GM23338 (cell line): ENCODE measurements around the gene CDC25B. TPM values are rescaled to one million over a fixed set of nuclear protein-coding genes. Genes with fewer than 3 reads are reported as not detected.

Source experiments
- ATAC-seq: fragments of 200-7000 bp; cut with Tn5 transposase; 3 replicates; pipeline ENCODE4 v1.9.1; 2020
- DNase-seq: peaks from one replicate; pipeline ENCODE4 v3.0.0-alpha.2; 2015; ENCODE audit warnings: low spot score
- H2AFZ ChIP-seq: fragments of 200-600 bp; sonication (generic); 2 replicates; pipeline ENCODE4 v1.8.0; 2016; ENCODE audit warnings: antibody characterized with exemption, mild to moderate bottlenecking, moderate library complexity
- H3F3A ChIP-seq: fragments of 200-600 bp; sonication (generic); replicated peaks from 2 replicates; pipeline ENCODE4 v1.8.0; 2017; ENCODE audit warnings: antibody characterized with exemption, mixed run types, low read depth
- H3K27ac ChIP-seq: fragments of 200-600 bp; sonication (generic); 2 replicates; pipeline ENCODE4 v1.6.1; 2016; ENCODE audit warnings: low read depth
- H3K27me3 ChIP-seq: fragments of 200-600 bp; sonication (generic); 2 replicates; pipeline ENCODE4 v1.8.0; 2016; ENCODE audit warnings: mild to moderate bottlenecking, mixed run types, moderate library complexity; ENCODE audit not compliant: insufficient read depth
- H3K36me3 ChIP-seq: fragments of 200-600 bp; sonication (generic); 2 replicates; pipeline ENCODE4 v1.8.0; 2016; ENCODE audit warnings: mild to moderate bottlenecking; ENCODE audit not compliant: insufficient read depth
- H3K4me1 ChIP-seq: fragments of 200-600 bp; sonication (generic); 2 replicates; pipeline ENCODE4 v1.8.0; 2016; ENCODE audit warnings: mild to moderate bottlenecking, moderate library complexity; ENCODE audit not compliant: insufficient read depth
- H3K4me2 ChIP-seq: fragments of 200-600 bp; sonication (generic); 2 replicates; pipeline ENCODE4 v1.7.1; 2017; ENCODE audit warnings: mixed run types
- H3K4me3 ChIP-seq: fragments of 200-600 bp; sonication (generic); 2 replicates; pipeline ENCODE4 v1.6.1; 2016; ENCODE audit warnings: mixed run types
- H3K79me2 ChIP-seq: fragments of 200-600 bp; sonication (generic); replicated peaks from 2 replicates; pipeline ENCODE4 v1.8.0; 2017; ENCODE audit warnings: mild to moderate bottlenecking; ENCODE audit not compliant: insufficient read depth
- H3K9me2 ChIP-seq: fragments of 200-600 bp; sonication (generic); 2 replicates; pipeline ENCODE4 v1.8.0; 2017; ENCODE audit not compliant: insufficient read depth
- H4K20me1 ChIP-seq: fragments of 200-600 bp; sonication (generic); replicated peaks from 2 replicates; pipeline ENCODE4 v1.8.0; 2017; ENCODE audit warnings: mild to moderate bottlenecking; ENCODE audit not compliant: insufficient read depth
- H3K27ac Mint-ChIP-seq: 2 replicates; pipeline ENCODE4 v1.8.0; 2020; ENCODE audit warnings: inconsistent platforms, mild to moderate bottlenecking, moderate library complexity, mixed read lengths
- H3K27me3 Mint-ChIP-seq: 3 replicates; pipeline ENCODE4 v1.8.0; 2022; ENCODE audit warnings: low read depth, mild to moderate bottlenecking, moderate library complexity, mixed read lengths, inconsistent platforms; ENCODE audit not compliant: insufficient read depth, poor library complexity
- H3K36me3 Mint-ChIP-seq: 3 replicates; pipeline ENCODE4 v1.8.0; 2021; ENCODE audit warnings: low read depth, mild to moderate bottlenecking, inconsistent platforms, moderate library complexity, mixed read lengths
- H3K4me1 Mint-ChIP-seq: 3 replicates; pipeline ENCODE4 v1.8.0; 2020; ENCODE audit warnings: mild to moderate bottlenecking, inconsistent platforms, mixed read lengths
- H3K4me3 Mint-ChIP-seq: 3 replicates; pipeline ENCODE4 v1.8.0; 2021; ENCODE audit warnings: moderate library complexity, mild to moderate bottlenecking, inconsistent platforms, mixed read lengths
- H3K9me3 Mint-ChIP-seq: 3 replicates; pipeline ENCODE4 v1.8.0; 2020; ENCODE audit warnings: moderate library complexity, mild to moderate bottlenecking, inconsistent platforms, mixed read lengths
- EZH2 ChIP-seq: fragments of 200-600 bp; sonication (generic); IDR thresholded peaks from one replicate; pipeline ENCODE4 v1.8.0; 2017; ENCODE audit warnings: antibody characterized with exemption, mild to moderate bottlenecking, low read depth; ENCODE audit not compliant: unreplicated experiment
- EZH2phosphoT487 ChIP-seq: fragments of 200-600 bp; sonication (generic); IDR thresholded peaks from one replicate; pipeline ENCODE4 v1.8.1; 2018; ENCODE audit warnings: antibody characterized with exemption; ENCODE audit not compliant: unreplicated experiment
- JUNB ChIP-seq: IDR thresholded peaks from one replicate; pipeline ENCODE4 v1.6.1; 2016; ENCODE audit warnings: antibody characterized with exemption; ENCODE audit not compliant: unreplicated experiment
- NANOG ChIP-seq: IDR thresholded peaks from 2 replicates; pipeline ENCODE4 v1.6.1; 2016; ENCODE audit warnings: antibody characterized with exemption, borderline replicate concordance
- POLR2AphosphoS5 ChIP-seq: IDR thresholded peaks from 2 replicates; pipeline ENCODE4 v1.6.1; 2016; ENCODE audit warnings: antibody characterized with exemption, low read depth
- STAT1 ChIP-seq: IDR thresholded peaks from one replicate; pipeline ENCODE4 v1.6.1; 2016; ENCODE audit warnings: antibody characterized with exemption; ENCODE audit not compliant: unreplicated experiment
- ZNF114 ChIP-seq: fragments of 250-450 bp; sonication (Bioruptor Pico); IDR thresholded peaks from 2 replicates; pipeline ENCODE4 v1.5.0; 2020; ENCODE audit warnings: mild to moderate bottlenecking, moderate library complexity
- polyA plus RNA-seq: library from polyadenylated mRNA; unstranded; fragments of >200 nt; fragmentation: Nextera tagmentation; extraction: Ambion mirVana; gene quantifications from 2 replicates; pipeline ENCODE4 v1.2.1, GENCODE V29; 2016
- total RNA-seq: library from RNA; depleted of rRNA; stranded (reverse); fragments of >200 nt; shearing (Covaris generic); gene quantifications from 2 replicates; pipeline ENCODE4 v1.2.3, GENCODE V29; 2014
- TF ChIP-seq, protein P1 (sequence below), 2 experiments: fragments of 200-600 bp in 1 of 2; sonication (generic) in 1 of 2; conservative IDR thresholded peaks; 2 replicates each; pipeline versions ENCODE4 v1.5.1 to v1.6.1; 2016 to 2017; ENCODE audit warnings: antibody characterized with exemption in 2 of 2, low read depth in 2 of 2, mild to moderate bottlenecking in 2 of 2, moderate library complexity in 1 of 2
- TF ChIP-seq, protein P2 (sequence below): IDR thresholded peaks from one replicate; pipeline ENCODE4 v1.6.1; 2018; ENCODE audit warnings: antibody characterized with exemption; ENCODE audit not compliant: unreplicated experiment
- TF ChIP-seq, protein P3 (sequence below): fragments of 250-450 bp; sonication (Bioruptor Pico); IDR thresholded peaks from 2 replicates; pipeline ENCODE4 v1.5.0; 2020; ENCODE audit warnings: mild to moderate bottlenecking, moderate library complexity

Gene CDC25B
- total and polyA plus RNA-seq, 2 experiments from 2014 or later = 10.5 to 33.0 TPM

DNA sequence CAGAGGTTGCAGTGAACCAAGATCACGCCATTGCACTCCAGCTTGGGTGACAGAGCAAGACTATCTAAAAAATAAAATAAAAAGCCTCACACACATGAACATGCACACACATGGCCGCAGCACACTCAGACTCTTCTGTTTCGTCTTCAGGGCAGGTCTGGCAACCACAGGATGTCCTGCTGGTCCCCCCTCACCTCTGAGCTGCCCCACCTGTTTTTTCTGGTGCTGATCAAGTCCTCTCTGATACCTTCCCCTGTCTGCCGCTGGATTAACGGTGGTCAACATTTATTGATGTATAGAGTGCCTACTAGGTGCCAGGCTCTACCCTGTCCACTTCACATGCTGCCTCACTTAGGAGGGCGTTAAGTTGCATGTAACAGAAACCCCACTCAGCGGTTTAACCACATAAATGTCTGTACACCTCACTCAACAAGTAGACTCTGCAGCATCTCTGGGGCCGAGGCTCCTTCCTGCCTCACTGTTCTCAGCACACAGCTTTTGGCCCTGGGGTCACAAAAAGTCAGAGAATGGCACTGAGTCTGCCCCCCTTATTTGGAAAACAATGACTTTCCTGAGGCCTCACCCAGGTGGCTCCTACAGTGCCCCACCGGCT is 19.7 kb downstream of the CDC25B start (continued):
- TF ChIP-seq, protein P1, sequence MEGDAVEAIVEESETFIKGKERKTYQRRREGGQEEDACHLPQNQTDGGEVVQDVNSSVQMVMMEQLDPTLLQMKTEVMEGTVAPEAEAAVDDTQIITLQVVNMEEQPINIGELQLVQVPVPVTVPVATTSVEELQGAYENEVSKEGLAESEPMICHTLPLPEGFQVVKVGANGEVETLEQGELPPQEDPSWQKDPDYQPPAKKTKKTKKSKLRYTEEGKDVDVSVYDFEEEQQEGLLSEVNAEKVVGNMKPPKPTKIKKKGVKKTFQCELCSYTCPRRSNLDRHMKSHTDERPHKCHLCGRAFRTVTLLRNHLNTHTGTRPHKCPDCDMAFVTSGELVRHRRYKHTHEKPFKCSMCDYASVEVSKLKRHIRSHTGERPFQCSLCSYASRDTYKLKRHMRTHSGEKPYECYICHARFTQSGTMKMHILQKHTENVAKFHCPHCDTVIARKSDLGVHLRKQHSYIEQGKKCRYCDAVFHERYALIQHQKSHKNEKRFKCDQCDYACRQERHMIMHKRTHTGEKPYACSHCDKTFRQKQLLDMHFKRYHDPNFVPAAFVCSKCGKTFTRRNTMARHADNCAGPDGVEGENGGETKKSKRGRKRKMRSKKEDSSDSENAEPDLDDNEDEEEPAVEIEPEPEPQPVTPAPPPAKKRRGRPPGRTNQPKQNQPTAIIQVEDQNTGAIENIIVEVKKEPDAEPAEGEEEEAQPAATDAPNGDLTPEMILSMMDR (conservative IDR thresholded peaks at IDR 0.05; ENCODE audit: low read depth in 2 of 2) = no peak
- TF ChIP-seq, protein P2, sequence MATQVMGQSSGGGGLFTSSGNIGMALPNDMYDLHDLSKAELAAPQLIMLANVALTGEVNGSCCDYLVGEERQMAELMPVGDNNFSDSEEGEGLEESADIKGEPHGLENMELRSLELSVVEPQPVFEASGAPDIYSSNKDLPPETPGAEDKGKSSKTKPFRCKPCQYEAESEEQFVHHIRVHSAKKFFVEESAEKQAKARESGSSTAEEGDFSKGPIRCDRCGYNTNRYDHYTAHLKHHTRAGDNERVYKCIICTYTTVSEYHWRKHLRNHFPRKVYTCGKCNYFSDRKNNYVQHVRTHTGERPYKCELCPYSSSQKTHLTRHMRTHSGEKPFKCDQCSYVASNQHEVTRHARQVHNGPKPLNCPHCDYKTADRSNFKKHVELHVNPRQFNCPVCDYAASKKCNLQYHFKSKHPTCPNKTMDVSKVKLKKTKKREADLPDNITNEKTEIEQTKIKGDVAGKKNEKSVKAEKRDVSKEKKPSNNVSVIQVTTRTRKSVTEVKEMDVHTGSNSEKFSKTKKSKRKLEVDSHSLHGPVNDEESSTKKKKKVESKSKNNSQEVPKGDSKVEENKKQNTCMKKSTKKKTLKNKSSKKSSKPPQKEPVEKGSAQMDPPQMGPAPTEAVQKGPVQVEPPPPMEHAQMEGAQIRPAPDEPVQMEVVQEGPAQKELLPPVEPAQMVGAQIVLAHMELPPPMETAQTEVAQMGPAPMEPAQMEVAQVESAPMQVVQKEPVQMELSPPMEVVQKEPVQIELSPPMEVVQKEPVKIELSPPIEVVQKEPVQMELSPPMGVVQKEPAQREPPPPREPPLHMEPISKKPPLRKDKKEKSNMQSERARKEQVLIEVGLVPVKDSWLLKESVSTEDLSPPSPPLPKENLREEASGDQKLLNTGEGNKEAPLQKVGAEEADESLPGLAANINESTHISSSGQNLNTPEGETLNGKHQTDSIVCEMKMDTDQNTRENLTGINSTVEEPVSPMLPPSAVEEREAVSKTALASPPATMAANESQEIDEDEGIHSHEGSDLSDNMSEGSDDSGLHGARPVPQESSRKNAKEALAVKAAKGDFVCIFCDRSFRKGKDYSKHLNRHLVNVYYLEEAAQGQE = no peak
- TF ChIP-seq EZH2 (no peak), JUNB (no peak), STAT1 (no peak), NANOG (no peak), EZH2phosphoT487 (no peak)

DNA sequence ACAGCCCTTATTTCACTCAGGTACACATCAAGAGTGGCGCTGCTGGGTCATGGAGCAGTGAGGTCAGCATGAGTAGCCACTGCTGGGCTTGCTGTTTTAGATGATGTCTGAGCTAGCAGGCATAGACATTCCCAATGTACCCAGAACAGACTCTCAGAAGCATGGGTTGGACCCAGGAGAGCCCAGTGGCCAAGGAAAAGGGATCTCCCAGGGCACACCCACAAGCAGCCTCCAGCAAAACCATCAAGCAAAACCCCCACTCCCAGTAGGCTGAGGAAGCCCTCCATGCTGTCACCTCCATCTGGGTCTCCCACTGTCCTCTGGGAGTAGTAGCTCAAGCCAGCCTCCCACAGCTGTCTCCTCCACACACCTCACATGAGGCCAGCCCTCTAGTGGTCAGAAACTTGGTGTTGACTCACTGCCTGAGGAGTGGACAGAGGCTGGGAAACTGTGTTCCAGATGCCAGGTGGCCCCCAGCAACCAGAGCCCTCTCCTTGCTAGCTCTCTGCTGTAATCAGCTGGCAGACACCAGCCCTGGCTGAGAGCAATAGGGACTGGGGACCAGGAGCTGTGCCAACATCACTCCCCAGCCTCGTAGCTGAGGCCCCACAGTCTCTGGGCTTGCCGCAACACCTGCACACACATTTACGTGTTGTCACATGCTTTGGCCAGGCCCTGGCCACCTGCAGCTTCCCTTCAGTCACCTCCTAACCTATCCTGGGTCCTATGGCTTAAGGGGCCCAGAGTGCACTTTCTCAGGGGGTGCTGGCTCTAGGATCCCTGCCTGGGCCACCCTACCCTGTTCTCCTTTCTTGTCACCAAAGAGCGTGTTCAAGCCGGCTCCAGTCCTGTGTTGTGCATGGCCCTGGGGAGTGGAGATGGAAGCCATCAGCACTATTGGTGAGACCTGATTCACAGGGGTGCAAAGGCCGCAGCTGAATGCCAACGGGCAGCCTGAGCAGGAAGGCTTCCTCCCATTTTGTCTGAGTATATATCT is 22.3 kb downstream of the CDC25B start:
- Histone ChIP-seq H2AFZ (0 out of 2 replicates have a peak overlapping the region, but pooled peaks have one; percentile 61), H3F3A (peaks cover 4% of the 10 kb centered on the region; the same call in 1 of the 2 replicates), H3K36me3 (no peaks in the 10 kb centered on the region), H3K4me3 (no peak overlapping the region), H3K27ac (no peak overlapping the region), H3K4me2 (no peak overlapping the region), H3K9me2 (no peaks in the 10 kb centered on the region), H3K27me3 (no peaks in the 10 kb centered on the region), H3K79me2 (no peaks in the 10 kb centered on the region), H4K20me1 (no peaks in the 10 kb centered on the region), H3K4me1 (peaks cover 16% of the 10 kb centered on the region; the same call in 1 of the 2 replicates)
- Mint-ChIP-seq H3K27me3 (peaks cover 6% of the 10 kb centered on the region), H3K4me3 (no peak overlapping the region), H3K9me3 (no peaks in the 10 kb centered on the region), H3K36me3 (no peaks in the 10 kb centered on the region; the same call in 1 of the 3 replicates), H3K4me1 (peaks cover 23% of the 10 kb centered on the region), H3K27ac (no peak overlapping the region)
- ATAC-seq = peak; percentile 62
- DNase-seq = peak; percentile 89
- TF ChIP-seq ZNF114 (no peak), POLR2AphosphoS5 (no peak), EZH2 (no peak)
- TF ChIP-seq, protein P3, sequence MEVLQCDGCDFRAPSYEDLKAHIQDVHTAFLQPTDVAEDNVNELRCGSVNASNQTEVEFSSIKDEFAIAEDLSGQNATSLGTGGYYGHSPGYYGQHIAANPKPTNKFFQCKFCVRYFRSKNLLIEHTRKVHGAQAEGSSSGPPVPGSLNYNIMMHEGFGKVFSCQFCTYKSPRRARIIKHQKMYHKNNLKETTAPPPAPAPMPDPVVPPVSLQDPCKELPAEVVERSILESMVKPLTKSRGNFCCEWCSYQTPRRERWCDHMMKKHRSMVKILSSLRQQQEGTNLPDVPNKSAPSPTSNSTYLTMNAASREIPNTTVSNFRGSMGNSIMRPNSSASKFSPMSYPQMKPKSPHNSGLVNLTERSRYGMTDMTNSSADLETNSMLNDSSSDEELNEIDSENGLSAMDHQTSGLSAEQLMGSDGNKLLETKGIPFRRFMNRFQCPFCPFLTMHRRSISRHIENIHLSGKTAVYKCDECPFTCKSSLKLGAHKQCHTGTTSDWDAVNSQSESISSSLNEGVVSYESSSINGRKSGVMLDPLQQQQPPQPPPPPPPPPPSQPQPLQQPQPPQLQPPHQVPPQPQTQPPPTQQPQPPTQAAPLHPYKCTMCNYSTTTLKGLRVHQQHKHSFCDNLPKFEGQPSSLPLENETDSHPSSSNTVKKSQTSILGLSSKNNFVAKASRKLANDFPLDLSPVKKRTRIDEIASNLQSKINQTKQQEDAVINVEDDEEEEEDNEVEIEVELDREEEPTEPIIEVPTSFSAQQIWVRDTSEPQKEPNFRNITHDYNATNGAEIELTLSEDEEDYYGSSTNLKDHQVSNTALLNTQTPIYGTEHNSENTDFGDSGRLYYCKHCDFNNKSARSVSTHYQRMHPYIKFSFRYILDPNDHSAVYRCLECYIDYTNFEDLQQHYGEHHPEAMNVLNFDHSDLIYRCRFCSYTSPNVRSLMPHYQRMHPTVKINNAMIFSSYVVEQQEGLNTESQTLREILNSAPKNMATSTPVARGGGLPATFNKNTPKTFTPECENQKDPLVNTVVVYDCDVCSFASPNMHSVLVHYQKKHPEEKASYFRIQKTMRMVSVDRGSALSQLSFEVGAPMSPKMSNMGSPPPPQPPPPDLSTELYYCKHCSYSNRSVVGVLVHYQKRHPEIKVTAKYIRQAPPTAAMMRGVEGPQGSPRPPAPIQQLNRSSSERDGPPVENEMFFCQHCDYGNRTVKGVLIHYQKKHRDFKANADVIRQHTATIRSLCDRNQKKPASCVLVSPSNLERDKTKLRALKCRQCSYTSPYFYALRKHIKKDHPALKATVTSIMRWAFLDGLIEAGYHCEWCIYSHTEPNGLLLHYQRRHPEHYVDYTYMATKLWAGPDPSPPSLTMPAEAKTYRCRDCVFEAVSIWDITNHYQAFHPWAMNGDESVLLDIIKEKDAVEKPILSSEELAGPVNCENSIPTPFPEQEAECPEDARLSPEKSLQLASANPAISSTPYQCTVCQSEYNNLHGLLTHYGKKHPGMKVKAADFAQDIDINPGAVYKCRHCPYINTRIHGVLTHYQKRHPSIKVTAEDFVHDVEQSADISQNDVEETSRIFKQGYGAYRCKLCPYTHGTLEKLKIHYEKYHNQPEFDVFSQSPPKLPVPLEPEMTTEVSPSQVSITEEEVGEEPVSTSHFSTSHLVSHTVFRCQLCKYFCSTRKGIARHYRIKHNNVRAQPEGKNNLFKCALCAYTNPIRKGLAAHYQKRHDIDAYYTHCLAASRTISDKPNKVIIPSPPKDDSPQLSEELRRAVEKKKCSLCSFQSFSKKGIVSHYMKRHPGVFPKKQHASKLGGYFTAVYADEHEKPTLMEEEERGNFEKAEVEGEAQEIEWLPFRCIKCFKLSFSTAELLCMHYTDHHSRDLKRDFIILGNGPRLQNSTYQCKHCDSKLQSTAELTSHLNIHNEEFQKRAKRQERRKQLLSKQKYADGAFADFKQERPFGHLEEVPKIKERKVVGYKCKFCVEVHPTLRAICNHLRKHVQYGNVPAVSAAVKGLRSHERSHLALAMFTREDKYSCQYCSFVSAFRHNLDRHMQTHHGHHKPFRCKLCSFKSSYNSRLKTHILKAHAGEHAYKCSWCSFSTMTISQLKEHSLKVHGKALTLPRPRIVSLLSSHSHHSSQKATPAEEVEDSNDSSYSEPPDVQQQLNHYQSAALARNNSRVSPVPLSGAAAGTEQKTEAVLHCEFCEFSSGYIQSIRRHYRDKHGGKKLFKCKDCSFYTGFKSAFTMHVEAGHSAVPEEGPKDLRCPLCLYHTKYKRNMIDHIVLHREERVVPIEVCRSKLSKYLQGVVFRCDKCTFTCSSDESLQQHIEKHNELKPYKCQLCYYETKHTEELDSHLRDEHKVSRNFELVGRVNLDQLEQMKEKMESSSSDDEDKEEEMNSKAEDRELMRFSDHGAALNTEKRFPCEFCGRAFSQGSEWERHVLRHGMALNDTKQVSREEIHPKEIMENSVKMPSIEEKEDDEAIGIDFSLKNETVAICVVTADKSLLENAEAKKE (CRISPR knock-in tag) = 0 out of 2 replicates have a peak, but pooled peaks have one; percentile 4
